BE2C (cell line): Measurements from ENCODE around the gene FERD3L.
A peak's percentile ranks its signal among the peaks of the same experiment; 100 is the strongest.

Experiments used
- DNase-seq: peaks from one replicate; pipeline ENCODE4 v3.0.0-alpha.2; 2020
- H3K27me3 ChIP-seq: fragments of 250-450 bp; sonication (Bioruptor Pico); 2 replicates; pipeline ENCODE4 v1.5.1; 2020; ENCODE audit warnings: mild to moderate bottlenecking
- H3K36me3 ChIP-seq: fragments of 250-450 bp; sonication (Bioruptor Pico); 2 replicates; pipeline ENCODE4 v1.5.1; 2020; ENCODE audit warnings: mild to moderate bottlenecking
- H3K4me1 ChIP-seq: fragments of 250-450 bp; sonication (Bioruptor Pico); 2 replicates; pipeline ENCODE4 v1.5.1; 2020
- H3K4me3 ChIP-seq: 2 replicates; pipeline ENCODE4 v1.5.1; 2011; ENCODE audit warnings: low read depth, low read length
- H3K9me3 ChIP-seq: fragments of 250-450 bp; sonication (Bioruptor Pico); 2 replicates; pipeline ENCODE4 v1.5.1; 2020
- CTCF ChIP-seq: IDR thresholded peaks from 2 replicates; pipeline ENCODE4 v1.5.1; 2012; ENCODE audit warnings: mild to moderate bottlenecking, low read depth, low read length

Gene FERD3L

GRCh38 chr7:19133886-19134285 lies 11.3 kb downstream of the FERD3L start:
- Histone ChIP-seq H3K4me1 (no peaks in the 10 kb centered on the region), H3K36me3 (no peaks in the 10 kb centered on the region), H3K4me3 (no peak overlapping the region), H3K27me3 (no peaks in the 10 kb centered on the region), H3K9me3 (no peaks in the 10 kb centered on the region)
- no peak for TF ChIP-seq CTCF
- DNase-seq, result no peak

GRCh38 chr7:19133390-19133789 lies 11.8 kb downstream of the FERD3L start:
- DNase-seq, result no peak
- H3K4me3 ChIP-seq, result no peak overlapping the region

GRCh38 chr7:19128856-19129255 lies 16.4 kb downstream of the FERD3L start:
- Histone ChIP-seq H3K9me3 (no peaks in the 10 kb centered on the region), H3K36me3 (no peaks in the 10 kb centered on the region), H3K27me3 (no peaks in the 10 kb centered on the region), H3K4me3 (no peak overlapping the region), H3K4me1 (no peaks in the 10 kb centered on the region)
- DNase-seq, result no peak
- TF ChIP-seq CTCF, result no peak

More at GRCh38 chr7:19133390-19133789, 11.8 kb downstream of the FERD3L start:
- no peaks in the 10 kb centered on the region for H3K36me3 ChIP-seq
- H3K27me3 ChIP-seq, result no peaks in the 10 kb centered on the region
- TF ChIP-seq CTCF, result no peak
- no peaks in the 10 kb centered on the region for H3K4me1 ChIP-seq
- no peaks in the 10 kb centered on the region for H3K9me3 ChIP-seq

GRCh38 chr7:19121977-19122588 lies 23.1 kb downstream of the FERD3L start:
- DNase-seq, result no peak
- H3K4me1 ChIP-seq, result no peaks in the 10 kb centered on the region
- TF ChIP-seq CTCF, result peak; percentile 94
- H3K9me3 ChIP-seq, result no peaks in the 10 kb centered on the region
- H3K27me3 ChIP-seq, result no peaks in the 10 kb centered on the region
- no peak overlapping the region for H3K4me3 ChIP-seq
- no peaks in the 10 kb centered on the region for H3K36me3 ChIP-seq

GRCh38 chr7:19119870-19120486 lies 25.2 kb downstream of the FERD3L start:
- no peaks in the 10 kb centered on the region for H3K4me1 ChIP-seq
- no peak for DNase-seq
- no peaks in the 10 kb centered on the region for H3K9me3 ChIP-seq
- no peaks in the 10 kb centered on the region for H3K27me3 ChIP-seq
- no peak for TF ChIP-seq CTCF
- peaks cover 9% of the 10 kb centered on the region for H3K36me3 ChIP-seq
- no peak overlapping the region for H3K4me3 ChIP-seq

GRCh38 chr7:19119372-19119771 lies 25.8 kb downstream of the FERD3L start:
- no peak for TF ChIP-seq CTCF
- Histone ChIP-seq H3K9me3 (no peaks in the 10 kb centered on the region), H3K4me1 (no peaks in the 10 kb centered on the region), H3K27me3 (no peaks in the 10 kb centered on the region), H3K36me3 (peaks cover 15% of the 10 kb centered on the region), H3K4me3 (no peak overlapping the region)
- DNase-seq, result no peak
